Keratinocyte (primary cell): Measurements from ENCODE around the gene ZNF232.
"Not testable (repeated sequence)": the region's sequence is repeated elsewhere in the genome, so short reads cannot be mapped to it uniquely, and the experiment has no call there.

Source experiments
- CTCF ChIP-seq, 3 experiments: IDR thresholded peaks in 1 of 3; conservative IDR thresholded peaks in 1 of 3; optimal IDR thresholded peaks in 1 of 3; 2 replicates in 2 of 3; 3 replicates in 1 of 3; pipeline versions ENCODE3 to v1.5.1; 2011; ENCODE audit warnings: low read length in 3 of 3, mild to moderate bottlenecking in 3 of 3, moderate library complexity in 2 of 3, control low read depth in 1 of 3, inconsistent platforms in 1 of 3; ENCODE audit not compliant: insufficient read depth in 2 of 3; ENCODE audit errors: extremely low read depth in 1 of 3
- EZH2 ChIP-seq: IDR thresholded peaks from one replicate; pipeline ENCODE4 v1.6.1; 2012; ENCODE audit warnings: inconsistent platforms, mild to moderate bottlenecking, low read length, moderate library complexity

DNA sequence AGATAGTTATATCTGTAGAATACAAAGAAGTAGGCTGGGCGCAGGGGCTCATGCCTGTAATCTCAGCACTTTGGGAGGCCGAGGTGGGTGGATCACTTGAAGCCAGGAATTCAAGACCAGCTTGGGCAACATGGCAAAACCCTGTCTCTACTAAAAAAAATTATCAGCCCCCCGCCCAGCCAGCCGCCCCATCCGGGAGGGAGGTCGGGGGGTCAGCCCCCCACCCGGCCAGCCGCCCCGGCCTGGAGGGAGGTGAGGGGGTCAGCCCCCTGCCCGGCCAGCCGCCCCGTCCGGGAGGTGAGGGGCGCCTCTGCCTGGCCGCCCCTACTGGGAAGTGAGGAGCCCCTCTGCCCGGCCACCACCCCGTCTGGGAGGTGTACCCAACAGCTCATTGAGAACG, 31.2 kb upstream of the ZNF232 start:
- TF ChIP-seq CTCF (optimal IDR thresholded peaks at IDR 0.05 in 1 of 3, IDR thresholded peaks at IDR 0.05 in 1 of 3, conservative IDR thresholded peaks at IDR 0.05 in 1 of 3; ENCODE audit: extremely low read depth in 1 of 3, insufficient read depth in 2 of 3, low read length in 3 of 3); EZH2: not testable (repeated sequence)
